Heart left ventricle (tissue), 13 donors: ENCODE data around the gene TRAPPC2.

ENCODE experiments used
- POLR2A ChIP-seq, 2 donors: fragments of 450-650 bp; IDR thresholded peaks; one replicate each; pipeline ENCODE4 v1.6.1; 2017; ENCODE audit warnings: antibody characterized with exemption in 2 of 2, mild to moderate bottlenecking in 2 of 2, moderate library complexity in 2 of 2
- TF ChIP-seq, protein P1 (sequence below), 12 donors: fragments of 200-600 bp; sonication (generic) in 4 of 12; IDR thresholded peaks; one replicate each; pipeline versions ENCODE4 v1.5.0 to v1.8.0; 2018 to 2022; ENCODE audit warnings: antibody characterized with exemption in 12 of 12, mild to moderate bottlenecking in 5 of 12
- donor health status: ischemic (EF 13 %, LVEDD 7.1; RV severe dilation, severe dysfunction).
- donor health status: DM: no; HTN: yes; CAD: no.
- donor health status: DM: no; HTN: no; CAD: no.
- donor health status: ischemic (EF 25% LVEDD 6.9; RV normal size, moderate dysfunction).
- donor health status: ischemic (EF 25% LVEDD 5.7; RV mildly dilated, moderate dysfunction).
- donor health status: ischemic (EF 35%, LVEDD 5.7; RV mildly dilated, moderate dysfunction).
- donor health status: nonischemic (EF 11% LVEDD 7.7; RV severe dilation, severe dysfunction).
- donor health status: DM: yes; HTN: yes; CAD: no.
- donor health status: PGD.
- donor health status: ischemic (EF 29% LVEDD 5.4; RV normal size, mild dysfunction).
- donor health status: nonischemic (EF 23%, LVEDD 6.1; RV moderate dilation, normal function).

DNA sequence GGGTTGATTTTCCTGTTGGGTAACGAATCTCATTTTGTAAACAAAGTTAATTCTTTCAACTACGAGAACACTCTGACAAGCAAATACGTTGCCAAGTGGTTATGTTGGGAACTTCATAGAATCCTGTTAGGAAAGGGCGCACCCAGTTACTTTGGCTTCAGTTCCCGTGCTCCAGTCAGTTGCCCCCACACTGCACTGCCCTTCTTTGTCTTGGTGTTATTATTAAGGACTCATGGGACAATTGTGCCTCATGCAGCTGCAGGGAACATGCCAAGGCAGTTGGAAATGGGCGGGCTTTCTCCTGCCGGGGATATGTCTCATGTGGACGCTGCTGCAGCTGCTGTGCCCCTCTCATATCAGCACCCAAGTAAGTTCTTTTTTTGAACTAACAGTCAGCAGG, 29.1 kb upstream of the TRAPPC2 start:
- TF ChIP-seq, protein P1, sequence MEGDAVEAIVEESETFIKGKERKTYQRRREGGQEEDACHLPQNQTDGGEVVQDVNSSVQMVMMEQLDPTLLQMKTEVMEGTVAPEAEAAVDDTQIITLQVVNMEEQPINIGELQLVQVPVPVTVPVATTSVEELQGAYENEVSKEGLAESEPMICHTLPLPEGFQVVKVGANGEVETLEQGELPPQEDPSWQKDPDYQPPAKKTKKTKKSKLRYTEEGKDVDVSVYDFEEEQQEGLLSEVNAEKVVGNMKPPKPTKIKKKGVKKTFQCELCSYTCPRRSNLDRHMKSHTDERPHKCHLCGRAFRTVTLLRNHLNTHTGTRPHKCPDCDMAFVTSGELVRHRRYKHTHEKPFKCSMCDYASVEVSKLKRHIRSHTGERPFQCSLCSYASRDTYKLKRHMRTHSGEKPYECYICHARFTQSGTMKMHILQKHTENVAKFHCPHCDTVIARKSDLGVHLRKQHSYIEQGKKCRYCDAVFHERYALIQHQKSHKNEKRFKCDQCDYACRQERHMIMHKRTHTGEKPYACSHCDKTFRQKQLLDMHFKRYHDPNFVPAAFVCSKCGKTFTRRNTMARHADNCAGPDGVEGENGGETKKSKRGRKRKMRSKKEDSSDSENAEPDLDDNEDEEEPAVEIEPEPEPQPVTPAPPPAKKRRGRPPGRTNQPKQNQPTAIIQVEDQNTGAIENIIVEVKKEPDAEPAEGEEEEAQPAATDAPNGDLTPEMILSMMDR (IDR thresholded peaks at IDR 0.05), result peak in 2 of 12 donors; percentile 8 to 28
- TF ChIP-seq POLR2A (IDR thresholded peaks at IDR 0.05), result no peak
